LNCaP clone FGC (cell line): Measurements from ENCODE around the gene XCL1.

ENCODE experiments used
- DNase-seq: peaks from one replicate; pipeline ENCODE4 v3.0.0-alpha.2; 2011; ENCODE audit warnings: low read depth
- H3K4me3 ChIP-seq: 2 replicates; pipeline ENCODE4 v1.5.1; 2011; ENCODE audit warnings: mild to moderate bottlenecking, low read depth, low read length, control low read depth
- CTCF ChIP-seq: IDR thresholded peaks from 2 replicates; pipeline ENCODE4 v1.5.1; 2012; ENCODE audit warnings: mild to moderate bottlenecking; ENCODE audit not compliant: control insufficient read depth, insufficient read depth; ENCODE audit errors: extremely low read depth

XCL1 gene

GRCh38 chr1:168627370-168627769 lies 51.0 kb downstream of the XCL1 start:
- H3K4me3 ChIP-seq = no peak overlapping the region
- no peak for TF ChIP-seq CTCF
- DNase-seq = peak; percentile 66

GRCh38 chr1:168628807-168629206 lies 52.4 kb downstream of the XCL1 start:
- H3K4me3 ChIP-seq = no peak overlapping the region
- no peak for TF ChIP-seq CTCF
- no peak for DNase-seq

DNA sequence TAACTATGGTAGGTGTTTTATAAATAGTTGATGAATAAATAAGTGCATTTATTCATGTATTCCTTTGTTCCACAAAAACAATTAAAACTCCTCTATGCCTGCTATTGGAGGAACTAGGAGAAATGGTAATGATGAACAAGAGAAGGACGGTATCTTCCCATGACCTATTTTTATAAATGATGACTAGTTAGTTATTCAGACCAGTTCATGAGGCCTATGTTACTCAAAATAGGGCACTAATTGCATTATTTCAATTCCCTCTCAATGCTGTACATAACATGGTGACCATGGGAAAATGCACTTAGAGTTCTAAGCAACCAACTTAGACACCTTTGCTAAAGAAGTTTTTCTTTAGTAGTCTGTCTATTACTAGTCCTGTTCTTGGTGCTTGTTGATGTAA lies 53.1 kb downstream of the XCL1 start:
- no peak overlapping the region for H3K4me3 ChIP-seq
- DNase-seq = no peak
- TF ChIP-seq CTCF = no peak
